ENCODE measurements around the gene PRKCE. TPM values are rescaled to one million over a fixed set of nuclear protein-coding genes. Genes with fewer than 3 reads are reported as not detected.

PRKCE gene
- total and polyA plus RNA-seq, 7 donors: 3.0 to 21.9 (median 15.8) TPM

- intact Hi-C loops (cut with DNase I): no loop called here
- Histone ChIP-seq H3K27ac (no peak overlapping the region), H3K4me1 (peaks cover 0 to 77% (median 54%) of the 10 kb centered on the region in 4 donors), H3K36me3 (no peaks in the 10 kb centered on the region), H3K27me3 (no peaks in the 10 kb centered on the region), H3K4me3 (no peak overlapping the region), H3K9me3 (no peaks in the 10 kb centered on the region)
- 51 to 67% methylated on average over 3 of the region's 3 CpGs for WGBS, 2 donors
- DNase-seq: no peak
- no peak for TF ChIP-seq EP300 (IDR thresholded peaks at IDR 0.05)
- TF ChIP-seq POLR2A (IDR thresholded peaks at IDR 0.05): no peak
- no peak for TF ChIP-seq POLR2AphosphoS5 (IDR thresholded peaks at IDR 0.05)
- TF ChIP-seq CTCF (IDR thresholded peaks at IDR 0.05): no peak
Observed at GRCh38 chr2:45892425-45892745, 240.9 kb downstream of the PRKCE start.

GRCh38 chr2:45892757-45893156 is 241.3 kb downstream of the PRKCE start:
- H3K36me3 ChIP-seq: no peaks in the 10 kb centered on the region
- H3K27ac ChIP-seq: no peak overlapping the region
- H3K4me1 ChIP-seq: peaks cover 0 to 73% (median 50%) of the 10 kb centered on the region in 4 donors
- no peak overlapping the region for H3K4me3 ChIP-seq
- no peak for TF ChIP-seq POLR2A (IDR thresholded peaks at IDR 0.05)
- no peak for TF ChIP-seq EP300 (IDR thresholded peaks at IDR 0.05)
- peak in 1 of 4 donors; percentile 6 for TF ChIP-seq POLR2AphosphoS5 (IDR thresholded peaks at IDR 0.05)
- intact Hi-C loops (cut with DNase I): no loop called here
- DNase-seq: no peak
- 59 to 90% methylated on average over 7 of the region's 7 CpGs for WGBS, 2 donors
- H3K27me3 ChIP-seq: no peaks in the 10 kb centered on the region
- no peaks in the 10 kb centered on the region for H3K9me3 ChIP-seq

GRCh38 chr2:45894211-45894610 is 242.7 kb downstream of the PRKCE start:
- H3K4me1 ChIP-seq: peaks cover 0 to 69% (median 36%) of the 10 kb centered on the region in 4 donors

GRCh38 chr2:45895241-45895861 is 243.9 kb downstream of the PRKCE start:
- peaks cover 0 to 57% (median 27%) of the 10 kb centered on the region in 4 donors for H3K4me1 ChIP-seq
- no peak for DNase-seq
- H3K36me3 ChIP-seq: no peaks in the 10 kb centered on the region
- H3K4me3 ChIP-seq: no peak overlapping the region
- H3K27me3 ChIP-seq: no peaks in the 10 kb centered on the region
- intact Hi-C loops (cut with DNase I): no loop called here
- WGBS, 2 donors: 90 to 95% methylated on average over 8 of the region's 8 CpGs
- H3K9me3 ChIP-seq: no peaks in the 10 kb centered on the region
- no peak overlapping the region for H3K27ac ChIP-seq
- TF ChIP-seq POLR2AphosphoS5 (IDR thresholded peaks at IDR 0.05) (no peak), POLR2A (IDR thresholded peaks at IDR 0.05) (no peak), CTCF (IDR thresholded peaks at IDR 0.05) (no peak), EP300 (IDR thresholded peaks at IDR 0.05) (no peak)

More at GRCh38 chr2:45894211-45894610, 242.7 kb downstream of the PRKCE start:
- WGBS, 2 donors: 36 to 79% methylated on average over 4 of the region's 4 CpGs
- TF ChIP-seq EP300 (IDR thresholded peaks at IDR 0.05) (no peak), POLR2AphosphoS5 (IDR thresholded peaks at IDR 0.05) (no peak), POLR2A (IDR thresholded peaks at IDR 0.05) (no peak), CTCF (IDR thresholded peaks at IDR 0.05) (no peak)
- DNase-seq: no peak
- no peaks in the 10 kb centered on the region for H3K27me3 ChIP-seq
- H3K4me3 ChIP-seq: no peak overlapping the region
- intact Hi-C loops (cut with DNase I): no loop called here
- no peaks in the 10 kb centered on the region for H3K9me3 ChIP-seq
- no peak overlapping the region for H3K27ac ChIP-seq
- no peaks in the 10 kb centered on the region for H3K36me3 ChIP-seq

- H3K27me3 ChIP-seq: no peaks in the 10 kb centered on the region
- intact Hi-C loops (cut with DNase I): no loop called here
- TF ChIP-seq POLR2A (IDR thresholded peaks at IDR 0.05): no peak
- TF ChIP-seq CTCF (IDR thresholded peaks at IDR 0.05): no peak
- no peak for TF ChIP-seq POLR2AphosphoS5 (IDR thresholded peaks at IDR 0.05)
- TF ChIP-seq EP300 (IDR thresholded peaks at IDR 0.05): no peak
- no peaks in the 10 kb centered on the region for H3K9me3 ChIP-seq
- H3K4me1 ChIP-seq: peaks cover 0 to 48% (median 26%) of the 10 kb centered on the region in 4 donors
- H3K36me3 ChIP-seq: no peaks in the 10 kb centered on the region
- H3K27ac ChIP-seq: no peak overlapping the region
- DNase-seq: no peak
- 34 to 72% methylated on average over 4 of the region's 4 CpGs for WGBS, 2 donors
- H3K4me3 ChIP-seq: no peak overlapping the region
Observed at GRCh38 chr2:45896311-45896710, 244.8 kb downstream of the PRKCE start.

Data from sigmoid colon (tissue), 7 donors.